GM18907 (cell line): ENCODE data around the gene CYB561.

Source experiments
- ATAC-seq: cut with Tn5 transposase; IDR thresholded peaks from one replicate; pipeline ENCODE4 v1.9.1; 2021; ENCODE audit warnings: mild to moderate bottlenecking, moderate library complexity; ENCODE audit not compliant: unreplicated experiment

Gene CYB561

GRCh38 chr17:63452046-63452961 lies 6.2 kb upstream of the CYB561 start:
- ATAC-seq, result no peak

GRCh38 chr17:63451150-63451549 lies 5.0 kb upstream of the CYB561 start:
- ATAC-seq, result no peak

GRCh38 chr17:63450551-63450950 lies 4.4 kb upstream of the CYB561 start:
- no peak for ATAC-seq

- no peak for ATAC-seq
Measured at GRCh38 chr17:63448655-63449054, 2.5 kb upstream of the CYB561 start.

GRCh38 chr17:63447471-63448009 lies 1.4 kb upstream of the CYB561 start:
- no peak for ATAC-seq

GRCh38 chr17:63446753-63447470 lies 806 bp upstream of the CYB561 start:
- peak; percentile 29 for ATAC-seq

- peak; percentile 37 for ATAC-seq
Measured at GRCh38 chr17:63445571-63445953, 544 bp downstream of the CYB561 start.

GRCh38 chr17:63445065-63445464 lies 1.0 kb downstream of the CYB561 start:
- no peak for ATAC-seq

- no peak for ATAC-seq
Measured at GRCh38 chr17:63444457-63444856, 1.6 kb downstream of the CYB561 start.

GRCh38 chr17:63443053-63443452 lies 3.1 kb downstream of the CYB561 start:
- ATAC-seq, result no peak

- no peak for ATAC-seq
Measured at GRCh38 chr17:63442549-63443035, 3.5 kb downstream of the CYB561 start.

GRCh38 chr17:63442074-63442473 lies 4.0 kb downstream of the CYB561 start:
- ATAC-seq, result no peak

GRCh38 chr17:63441654-63442053 lies 4.5 kb downstream of the CYB561 start:
- no peak for ATAC-seq

- ATAC-seq, result no peak
Measured at GRCh38 chr17:63440770-63441335, 5.3 kb downstream of the CYB561 start.

- no peak for ATAC-seq
Measured at GRCh38 chr17:63440127-63440769, 5.9 kb downstream of the CYB561 start.

GRCh38 chr17:63439687-63440086 lies 6.4 kb downstream of the CYB561 start:
- no peak for ATAC-seq

GRCh38 chr17:63438092-63439051 lies 7.7 kb downstream of the CYB561 start:
- no peak for ATAC-seq

GRCh38 chr17:63437287-63438091 lies 8.6 kb downstream of the CYB561 start:
- no peak for ATAC-seq
